Measurements from ENCODE around the gene DECR2. TPM values are rescaled to one million over a fixed set of nuclear protein-coding genes. Genes with fewer than 3 reads are reported as not detected.

Gene DECR2
- total RNA-seq, 1 donor from 2014 or later, result 15.1 TPM

DNA sequence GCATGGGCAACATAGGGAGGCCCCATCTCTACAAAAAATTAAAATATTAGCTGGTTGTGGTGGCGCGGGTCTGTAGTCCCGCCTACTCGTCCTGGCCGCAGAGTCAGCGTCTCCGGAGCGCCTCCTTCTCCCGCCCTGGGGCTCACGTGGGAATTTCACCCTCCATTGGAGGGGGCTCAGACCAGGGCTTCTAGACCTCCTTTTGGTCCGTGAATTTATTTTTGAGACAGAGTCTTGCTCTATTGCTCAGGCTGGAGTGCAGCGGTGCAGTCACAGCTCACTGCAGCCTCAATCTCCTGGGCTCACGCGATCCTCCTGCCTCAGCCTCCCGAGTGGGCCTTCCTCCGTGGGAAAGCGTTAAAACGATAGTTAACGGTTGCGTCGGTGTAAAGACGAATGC is 5.1 kb upstream of the DECR2 start:
- DNase-seq (ENCODE audit: low read depth), result no peak
- TF ChIP-seq, protein P1, sequence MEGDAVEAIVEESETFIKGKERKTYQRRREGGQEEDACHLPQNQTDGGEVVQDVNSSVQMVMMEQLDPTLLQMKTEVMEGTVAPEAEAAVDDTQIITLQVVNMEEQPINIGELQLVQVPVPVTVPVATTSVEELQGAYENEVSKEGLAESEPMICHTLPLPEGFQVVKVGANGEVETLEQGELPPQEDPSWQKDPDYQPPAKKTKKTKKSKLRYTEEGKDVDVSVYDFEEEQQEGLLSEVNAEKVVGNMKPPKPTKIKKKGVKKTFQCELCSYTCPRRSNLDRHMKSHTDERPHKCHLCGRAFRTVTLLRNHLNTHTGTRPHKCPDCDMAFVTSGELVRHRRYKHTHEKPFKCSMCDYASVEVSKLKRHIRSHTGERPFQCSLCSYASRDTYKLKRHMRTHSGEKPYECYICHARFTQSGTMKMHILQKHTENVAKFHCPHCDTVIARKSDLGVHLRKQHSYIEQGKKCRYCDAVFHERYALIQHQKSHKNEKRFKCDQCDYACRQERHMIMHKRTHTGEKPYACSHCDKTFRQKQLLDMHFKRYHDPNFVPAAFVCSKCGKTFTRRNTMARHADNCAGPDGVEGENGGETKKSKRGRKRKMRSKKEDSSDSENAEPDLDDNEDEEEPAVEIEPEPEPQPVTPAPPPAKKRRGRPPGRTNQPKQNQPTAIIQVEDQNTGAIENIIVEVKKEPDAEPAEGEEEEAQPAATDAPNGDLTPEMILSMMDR (IDR thresholded peaks at IDR 0.05; ENCODE audit: insufficient read depth, low read length, poor library complexity, severe bottlenecking), result no peak

DNA sequence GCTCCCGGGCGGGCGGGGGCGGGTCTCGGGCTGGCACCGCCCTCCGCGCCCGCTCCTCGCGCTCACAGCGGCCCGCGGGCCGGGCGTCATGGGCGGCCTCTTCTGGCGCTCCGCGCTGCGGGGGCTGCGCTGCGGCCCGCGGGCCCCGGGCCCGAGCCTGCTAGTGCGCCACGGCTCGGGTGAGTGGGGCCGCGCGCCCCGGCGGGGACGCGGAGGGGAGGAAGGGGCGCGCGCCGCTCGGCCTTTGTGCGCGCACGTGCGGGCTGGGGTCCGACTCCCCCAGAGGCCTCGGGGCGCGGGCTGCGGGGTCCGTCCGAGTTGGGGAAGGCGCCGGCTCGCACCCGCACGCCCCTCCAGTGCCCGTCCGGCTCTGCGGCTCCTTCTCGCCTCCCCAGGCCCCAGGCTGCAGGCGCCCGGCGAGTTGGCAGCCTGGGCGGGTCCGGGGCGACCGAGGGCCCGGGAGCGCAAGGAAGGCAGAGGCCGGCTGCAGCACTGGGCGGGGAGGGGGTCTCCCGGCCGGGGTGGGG is 4.5 kb upstream of the DECR2 start, which contains the start of gene NME4:
Gene NME4, plus strand, starts transcription at position 65 of the 527 bp plus-strand sequence. Its CDS starts 24 bp downstream, at position 89.
- Histone ChIP-seq H3K27me3 (ENCODE audit: control insufficient read depth, insufficient read depth, low read length) (no peaks in the 10 kb centered on the region), H3K36me3 (ENCODE audit: control insufficient read depth, insufficient read depth, low read length) (no peaks in the 10 kb centered on the region), H3K4me3 (ENCODE audit: low read depth, low read length) (peak within 1 kb of the TSS; percentile 46)
- TF ChIP-seq, protein P1 (IDR thresholded peaks at IDR 0.05; ENCODE audit: insufficient read depth, low read length, poor library complexity, severe bottlenecking), result no peak
- no peak for DNase-seq (ENCODE audit: low read depth)

More for the DNA sequence above, 5.1 kb upstream of the DECR2 start:
- peak overlapping the region; percentile 46 for H3K4me3 ChIP-seq (ENCODE audit: low read depth, low read length)
- no peaks in the 10 kb centered on the region for H3K27me3 ChIP-seq (ENCODE audit: control insufficient read depth, insufficient read depth, low read length)
- no peaks in the 10 kb centered on the region for H3K36me3 ChIP-seq (ENCODE audit: control insufficient read depth, insufficient read depth, low read length)

DNA sequence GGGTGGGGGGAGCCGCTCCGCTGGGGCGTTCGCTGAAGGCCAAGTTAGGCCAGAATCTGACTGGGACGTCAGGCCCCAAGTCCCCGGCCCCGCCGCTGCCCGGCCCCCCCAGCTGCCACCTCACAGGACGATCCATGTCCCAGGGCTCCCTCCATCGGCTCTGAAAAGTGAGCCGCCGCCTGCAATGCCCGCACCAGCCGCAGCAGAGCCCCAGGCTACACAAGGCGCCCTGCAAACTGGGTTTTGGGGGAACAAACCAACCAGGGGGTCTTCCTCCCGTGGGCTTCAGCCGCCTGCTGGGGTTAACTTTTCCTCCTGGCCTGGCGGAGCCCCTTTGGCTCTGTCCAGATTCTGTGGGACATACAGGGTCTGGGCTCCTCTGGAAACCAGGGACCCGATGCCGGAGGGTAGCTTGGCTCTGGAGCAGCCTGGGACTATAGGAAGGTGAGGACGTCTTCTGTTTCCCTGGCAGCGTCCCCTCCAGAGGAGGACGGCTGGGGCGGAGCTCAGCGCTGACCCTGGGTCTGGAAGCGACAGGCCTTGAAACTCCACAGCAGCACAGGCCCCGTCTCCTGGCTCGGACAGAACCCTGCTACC is 3.9 kb upstream of the DECR2 start:
- TF ChIP-seq, protein P1 (IDR thresholded peaks at IDR 0.05; ENCODE audit: insufficient read depth, low read length, poor library complexity, severe bottlenecking), result peak; percentile 40
- DNase-seq (ENCODE audit: low read depth), result no peak
- H3K4me3 ChIP-seq (ENCODE audit: low read depth, low read length), result peak overlapping the region; percentile 10
- H3K36me3 ChIP-seq (ENCODE audit: control insufficient read depth, insufficient read depth, low read length), result no peaks in the 10 kb centered on the region
- H3K27me3 ChIP-seq (ENCODE audit: control insufficient read depth, insufficient read depth, low read length), result no peaks in the 10 kb centered on the region

DNA sequence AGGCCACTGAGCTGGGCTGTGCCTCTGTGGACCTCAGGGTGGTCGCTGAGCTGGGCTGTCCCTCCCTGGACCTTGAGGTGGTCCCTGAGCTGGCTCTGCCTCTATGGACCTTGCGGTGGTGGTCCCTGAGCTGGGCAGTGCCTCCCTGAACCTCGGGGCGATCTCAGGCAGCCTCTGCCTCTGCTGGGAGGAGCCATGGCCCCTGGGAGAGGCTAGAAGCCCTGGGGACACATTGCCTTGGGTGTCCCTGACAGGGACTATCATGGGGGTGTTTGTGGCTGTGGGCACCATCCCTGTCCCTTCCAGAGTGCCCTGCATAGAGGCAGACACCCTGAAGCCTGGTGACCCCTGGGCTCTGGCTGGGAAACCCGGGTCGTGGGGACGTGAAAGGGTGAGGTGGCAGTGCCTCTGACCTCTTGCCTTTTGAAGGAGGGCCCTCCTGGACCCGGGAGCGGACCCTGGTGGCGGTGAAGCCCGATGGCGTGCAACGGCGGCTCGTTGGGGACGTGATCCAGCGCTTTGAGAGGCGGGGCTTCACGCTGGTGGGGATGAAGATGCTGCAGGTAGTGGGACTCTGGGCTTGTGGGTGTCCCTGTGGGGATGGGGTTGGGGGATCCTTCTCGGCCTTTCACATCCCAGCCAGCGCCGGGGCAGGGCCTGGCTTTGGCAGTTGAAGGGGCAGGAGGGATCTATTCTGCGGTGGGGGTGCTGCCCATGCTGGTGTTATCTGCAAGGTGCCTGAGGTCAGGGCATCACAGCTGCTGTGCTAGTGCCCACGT is 2.9 kb upstream of the DECR2 start:
- H3K27me3 ChIP-seq (ENCODE audit: control insufficient read depth, insufficient read depth, low read length), result no peaks in the 10 kb centered on the region
- H3K36me3 ChIP-seq (ENCODE audit: control insufficient read depth, insufficient read depth, low read length), result no peaks in the 10 kb centered on the region
- no peak overlapping the region for H3K4me3 ChIP-seq (ENCODE audit: low read depth, low read length)
- TF ChIP-seq, protein P1 (IDR thresholded peaks at IDR 0.05; ENCODE audit: insufficient read depth, low read length, poor library complexity, severe bottlenecking), result no peak
- no peak for DNase-seq (ENCODE audit: low read depth)

DNA sequence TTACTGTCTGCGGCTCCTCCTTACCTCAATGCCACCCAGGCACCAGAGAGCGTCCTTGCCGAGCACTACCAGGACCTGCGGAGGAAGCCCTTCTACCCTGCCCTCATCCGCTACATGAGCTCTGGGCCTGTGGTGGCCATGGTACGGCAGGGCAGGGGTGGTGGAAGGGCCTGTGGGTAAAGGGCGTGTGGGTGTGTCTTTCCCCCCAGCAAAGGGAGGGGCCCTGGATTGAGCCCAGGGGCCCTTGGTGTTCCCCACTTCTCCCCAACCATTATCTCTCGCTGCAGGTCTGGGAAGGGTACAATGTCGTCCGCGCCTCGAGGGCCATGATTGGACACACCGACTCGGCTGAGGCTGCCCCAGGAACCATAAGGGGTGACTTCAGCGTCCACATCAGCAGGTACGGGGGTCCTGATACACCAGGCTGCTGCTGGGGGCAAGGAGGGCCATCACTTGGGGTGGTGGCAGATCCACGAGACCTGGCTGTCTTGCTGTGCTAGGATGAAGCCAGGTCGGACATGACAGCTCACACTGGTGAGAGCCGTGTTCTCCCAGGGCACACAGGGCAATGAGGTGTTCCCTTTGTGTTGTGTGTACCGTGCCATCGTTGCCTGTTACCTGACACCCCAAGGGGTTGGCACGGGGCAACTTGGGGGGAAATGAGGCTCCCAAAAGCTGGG is 2.2 kb upstream of the DECR2 start:
- no peaks in the 10 kb centered on the region for H3K27me3 ChIP-seq (ENCODE audit: control insufficient read depth, insufficient read depth, low read length)
- H3K4me3 ChIP-seq (ENCODE audit: low read depth, low read length), result no peak overlapping the region
- no peak for DNase-seq (ENCODE audit: low read depth)
- no peaks in the 10 kb centered on the region for H3K36me3 ChIP-seq (ENCODE audit: control insufficient read depth, insufficient read depth, low read length)
- TF ChIP-seq, protein P1 (IDR thresholded peaks at IDR 0.05; ENCODE audit: insufficient read depth, low read length, poor library complexity, severe bottlenecking), result no peak

All from kidney epithelial cell (primary cell).